Keratinocyte (primary cell): ENCODE data around the gene MRPS27. TPM values are rescaled to one million over a fixed set of nuclear protein-coding genes. Genes with fewer than 3 reads are reported as not detected.

ENCODE experiments used
- DNase-seq: peaks from one replicate; pipeline ENCODE4 v3.0.0-alpha.2; 2011; ENCODE audit warnings: low read depth, missing footprints, low spot score
- FAIRE-seq: peaks from 2 replicates; lab custom pipeline; 2011; peaks lifted over from hg19 to GRCh38; lab: Jason Lieb, UNC
- H2AFZ ChIP-seq: 2 replicates; pipeline ENCODE4 v1.6.0; 2012; ENCODE audit warnings: low read length, control low read depth, inconsistent platforms; ENCODE audit not compliant: control insufficient read depth
- H3K27ac ChIP-seq: 2 replicates; pipeline ENCODE4 v1.5.1; 2011; ENCODE audit warnings: low read length; ENCODE audit not compliant: control insufficient read depth, insufficient read depth
- H3K27me3 ChIP-seq: 3 replicates; pipeline ENCODE4 v1.6.0; 2011; ENCODE audit warnings: low read length; ENCODE audit not compliant: control insufficient read depth, insufficient read depth; ENCODE audit errors: extremely low read depth
- H3K36me3 ChIP-seq, 2 experiments: 2 replicates in 1 of 2; 3 replicates in 1 of 2; pipeline ENCODE4 v1.5.1; 2011; ENCODE audit warnings: low read length in 2 of 2, mild to moderate bottlenecking in 1 of 2; ENCODE audit not compliant: control insufficient read depth in 2 of 2, insufficient read depth in 2 of 2; ENCODE audit errors: extremely low read depth in 1 of 2
- H3K4me1 ChIP-seq: 3 replicates; pipeline ENCODE4 v1.5.1; 2011; ENCODE audit warnings: low read length; ENCODE audit not compliant: control insufficient read depth, insufficient read depth; ENCODE audit errors: extremely low read depth
- H3K4me2 ChIP-seq: 3 replicates; pipeline ENCODE4 v1.6.0; 2011; ENCODE audit warnings: low read depth, low read length; ENCODE audit not compliant: control insufficient read depth, insufficient read depth; ENCODE audit errors: extremely low read depth
- H3K4me3 ChIP-seq, 3 experiments: fragments of 200-600 bp in 1 of 3; sonication (generic) in 1 of 3; 2 replicates in 2 of 3; 3 replicates in 1 of 3; pipeline ENCODE4 v1.5.1; 2011 to 2016; ENCODE audit warnings: low read length in 3 of 3, mild to moderate bottlenecking in 3 of 3, control low read depth in 2 of 3, inconsistent platforms in 1 of 3, low read depth in 1 of 3, mixed read lengths in 1 of 3, mixed run types in 1 of 3, moderate library complexity in 1 of 3; ENCODE audit not compliant: control insufficient read depth in 2 of 3, insufficient read depth in 2 of 3; ENCODE audit errors: extremely low read depth in 1 of 3
- H3K79me2 ChIP-seq: 2 replicates; pipeline ENCODE4 v1.6.0; 2012; ENCODE audit warnings: low read length; ENCODE audit not compliant: control insufficient read depth, insufficient read depth
- H3K9ac ChIP-seq: 3 replicates; pipeline ENCODE4 v1.6.0; 2011; ENCODE audit warnings: low read length; ENCODE audit not compliant: control insufficient read depth, insufficient read depth; ENCODE audit errors: extremely low read depth
- H3K9me1 ChIP-seq: 3 replicates; pipeline ENCODE4 v1.6.0; 2011; ENCODE audit warnings: low read length; ENCODE audit not compliant: control insufficient read depth, insufficient read depth; ENCODE audit errors: extremely low read depth
- H3K9me3 ChIP-seq: 2 replicates; pipeline ENCODE4 v1.5.1; 2012; ENCODE audit warnings: low read depth, low read length; ENCODE audit not compliant: control insufficient read depth
- H4K20me1 ChIP-seq: 3 replicates; pipeline ENCODE4 v1.6.0; 2011; ENCODE audit warnings: low read length; ENCODE audit not compliant: control insufficient read depth, insufficient read depth; ENCODE audit errors: extremely low read depth
- CTCF ChIP-seq, 3 experiments: IDR thresholded peaks in 1 of 3; conservative IDR thresholded peaks in 1 of 3; optimal IDR thresholded peaks in 1 of 3; 2 replicates in 2 of 3; 3 replicates in 1 of 3; pipeline versions ENCODE3 to v1.5.1; 2011; ENCODE audit warnings: low read length in 3 of 3, mild to moderate bottlenecking in 3 of 3, moderate library complexity in 2 of 3, control low read depth in 1 of 3, inconsistent platforms in 1 of 3; ENCODE audit not compliant: insufficient read depth in 2 of 3; ENCODE audit errors: extremely low read depth in 1 of 3
- EZH2 ChIP-seq: IDR thresholded peaks from one replicate; pipeline ENCODE4 v1.6.1; 2012; ENCODE audit warnings: inconsistent platforms, mild to moderate bottlenecking, low read length, moderate library complexity
- dilution Hi-C: fragments of 300-500 bp; cut with MboI; formaldehyde crosslinking; loops from one replicate; pipeline ENCODE4 v1.7.0; 2020; ENCODE audit warnings: low sequenced_read_pairs; ENCODE audit not compliant: extremely low pct_ligation_motif_present
- polyA plus RNA-seq, 5 experiments: library from polyadenylated mRNA; depleted of rRNA in 3 of 5; stranded (reverse) in 3 of 5; stranded (forward) in 1 of 5; unstranded in 1 of 5; fragments of >200 nt; gene quantifications; 1 replicate in 1 of 5; 2 replicates in 3 of 5; 3 replicates in 1 of 5; pipeline versions ENCODE4 v1.2.1 to v1.2.3, GENCODE V29; 2011 to 2012; ENCODE audit warnings: missing spikeins in 2 of 5, low read depth in 1 of 5, low replicate concordance in 1 of 5

Gene MRPS27
- polyA plus RNA-seq, 1 donor (not counting 4 experiments of a cell fraction or from before 2014, with no cell fraction given): 98.7 TPM

- Histone ChIP-seq H3K9me1 (no peaks in the 10 kb centered on the region), H2AFZ (no peak overlapping the region), H3K9ac (no peak overlapping the region), H3K4me2 (no peak overlapping the region), H3K79me2 (no peaks in the 10 kb centered on the region), H3K36me3 (peaks cover 7 to 14% of the 10 kb centered on the region in 2 experiments), H3K4me1 (no peaks in the 10 kb centered on the region), H3K9me3 (no peaks in the 10 kb centered on the region), H3K27ac (no peak overlapping the region), H4K20me1 (no peaks in the 10 kb centered on the region), H3K4me3 (no peak overlapping the region), H3K27me3 (no peaks in the 10 kb centered on the region)
- dilution Hi-C loops: no loop called here
- no peak for DNase-seq
- no peak for FAIRE-seq
- TF ChIP-seq EZH2 (no peak), CTCF (optimal IDR thresholded peaks at IDR 0.05 in 1 of 3, IDR thresholded peaks at IDR 0.05 in 1 of 3, conservative IDR thresholded peaks at IDR 0.05 in 1 of 3; ENCODE audit: extremely low read depth in 1 of 3, insufficient read depth in 2 of 3, low read length in 3 of 3) (no peak)
These were observed 28.4 kb downstream of the MRPS27 start for GRCh38 chr5:72291601-72292000.

- Histone ChIP-seq H3K27me3 (no peaks in the 10 kb centered on the region), H3K4me3 (no peak overlapping the region), H3K79me2 (no peaks in the 10 kb centered on the region), H3K4me2 (no peak overlapping the region), H3K4me1 (no peaks in the 10 kb centered on the region), H3K27ac (no peak overlapping the region), H3K9me1 (no peaks in the 10 kb centered on the region), H3K36me3 (peaks cover 7 to 14% of the 10 kb centered on the region in 2 experiments), H4K20me1 (no peaks in the 10 kb centered on the region), H3K9me3 (no peaks in the 10 kb centered on the region), H2AFZ (no peak overlapping the region), H3K9ac (no peak overlapping the region)
- no peak for DNase-seq
- TF ChIP-seq EZH2: no peak
- TF ChIP-seq CTCF (optimal IDR thresholded peaks at IDR 0.05 in 1 of 3, IDR thresholded peaks at IDR 0.05 in 1 of 3, conservative IDR thresholded peaks at IDR 0.05 in 1 of 3; ENCODE audit: extremely low read depth in 1 of 3, insufficient read depth in 2 of 3, low read length in 3 of 3): no peak
- FAIRE-seq: no peak
- dilution Hi-C loops: no loop called here
These were observed 29.5 kb downstream of the MRPS27 start for GRCh38 chr5:72290356-72291133.
